HT-29 (cell line): Measurements from ENCODE around the gene PRM3. TPM values are rescaled to one million over a fixed set of nuclear protein-coding genes. Genes with fewer than 3 reads are reported as not detected.

Experiments
- DNase-seq: peaks from one replicate; pipeline ENCODE4 v3.0.0-alpha.2; 2015; ENCODE audit warnings: low spot score
- total RNA-seq: library from RNA; depleted of rRNA; stranded (reverse); fragments of >200 nt; shearing (Covaris generic); gene quantifications from 2 replicates; pipeline ENCODE4 v1.2.3, GENCODE V29; 2014

PRM3 gene
- total RNA-seq, 1 experiment from 2014 or later: not detected

DNA sequence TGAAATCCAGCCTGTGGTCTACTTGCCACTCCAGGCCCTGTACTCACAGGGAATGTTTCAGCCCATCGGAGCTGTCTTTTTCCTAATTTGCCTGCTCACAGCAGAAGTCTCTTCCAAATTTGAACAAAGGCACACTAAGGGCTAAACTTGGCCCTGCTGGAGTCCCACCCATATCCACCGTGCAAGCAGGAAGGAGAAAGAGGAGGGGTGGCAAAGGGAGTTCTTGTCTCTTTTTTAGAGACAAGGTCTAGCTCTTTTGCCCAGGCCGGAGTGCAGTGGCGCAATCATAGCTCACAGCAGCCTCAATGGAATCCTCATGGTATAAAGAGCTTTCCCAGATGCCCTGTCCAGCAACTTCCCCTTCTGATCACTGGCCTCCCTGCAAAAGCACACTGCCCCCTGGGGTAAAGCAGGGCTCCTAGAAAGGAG lies 10.4 kb upstream of the PRM3 start:
- no peak for DNase-seq

GRCh38 chr16:11280616-11281522 lies 7.4 kb upstream of the PRM3 start, which contains the start of gene PRM1:
Gene PRM1, minus strand, starts transcription at chr16:11281330. Its CDS starts 92 bp downstream, at chr16:11281238.
- no peak for DNase-seq

DNA sequence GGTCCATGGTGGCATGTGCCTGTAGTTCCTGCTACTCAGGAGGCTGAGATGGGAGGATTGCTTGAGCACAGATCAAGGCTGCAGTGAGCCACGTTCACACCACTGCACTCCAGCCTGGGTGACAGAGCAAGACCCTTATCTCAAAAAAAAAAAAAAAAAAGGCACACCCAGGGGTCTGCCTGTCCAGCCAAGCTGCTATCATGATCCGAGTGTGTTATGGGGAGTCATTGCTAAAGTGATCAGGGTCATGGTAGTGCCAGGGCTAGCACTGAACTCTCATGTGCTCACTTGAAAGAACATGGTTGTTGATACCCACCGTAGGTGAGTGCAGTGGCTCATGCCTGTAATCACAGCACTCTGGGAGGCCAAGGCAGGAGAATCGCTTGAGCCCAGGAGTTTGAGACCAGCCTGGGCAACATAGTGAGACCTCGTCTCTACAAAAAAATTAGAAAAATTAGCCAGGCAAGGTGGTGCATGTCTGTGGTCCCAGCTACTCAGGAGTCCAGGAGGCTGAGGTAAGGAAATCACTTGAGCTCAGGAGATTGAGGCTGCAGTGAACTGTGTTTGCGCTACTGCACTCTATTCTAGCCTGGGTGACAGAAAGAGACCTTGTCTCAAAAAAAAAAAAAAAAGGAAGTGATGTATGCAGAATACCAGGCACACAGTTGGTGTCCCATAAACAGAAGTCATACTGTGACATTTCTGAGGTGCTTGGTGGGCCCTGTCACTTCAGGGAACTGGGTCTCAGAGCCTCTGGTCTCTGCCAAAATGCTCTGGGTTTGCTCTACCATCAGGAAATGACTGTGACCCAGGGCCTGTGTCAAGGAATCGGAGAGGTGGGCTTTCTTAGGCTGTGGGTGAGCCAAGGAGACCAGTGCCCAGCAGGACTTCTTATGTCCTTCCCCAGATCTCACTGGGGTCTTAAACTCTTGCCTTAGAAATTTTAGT lies 5.5 kb upstream of the PRM3 start:
- no peak for DNase-seq

DNA sequence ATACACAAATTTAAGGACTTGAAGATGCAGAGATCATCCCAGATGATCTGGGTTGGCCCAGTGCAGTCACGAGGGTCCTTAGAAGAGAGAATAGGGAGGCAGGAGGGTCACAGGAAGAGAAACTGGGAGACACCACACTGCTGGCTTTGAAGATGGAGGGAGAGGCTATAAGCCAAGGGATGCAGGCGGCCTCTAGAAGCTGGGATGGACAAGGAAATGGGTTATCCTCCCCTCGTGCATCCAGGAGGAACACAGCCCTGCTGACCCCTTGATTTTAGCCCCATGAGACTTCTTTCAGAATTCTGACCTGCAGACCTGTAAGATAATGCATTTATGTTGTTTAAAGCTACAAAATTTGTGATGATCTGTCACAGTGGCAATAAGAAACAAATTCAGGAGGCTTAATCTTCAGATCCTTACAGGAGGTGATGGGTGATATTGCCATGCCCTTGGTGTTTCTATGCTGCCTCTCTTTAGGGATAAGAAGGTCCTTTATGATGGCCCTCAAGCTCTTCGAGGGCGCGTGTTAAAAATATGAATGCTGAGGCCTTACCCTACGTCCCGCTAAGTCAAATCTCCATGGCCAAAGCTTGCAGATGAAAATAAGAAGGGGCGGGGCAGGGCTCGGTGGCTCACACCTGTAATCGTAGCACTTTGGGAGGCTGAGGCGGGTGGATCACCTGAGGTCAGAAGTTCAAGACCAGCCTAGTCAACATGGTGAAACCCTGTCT lies 4.3 kb upstream of the PRM3 start:
- no peak for DNase-seq

DNA sequence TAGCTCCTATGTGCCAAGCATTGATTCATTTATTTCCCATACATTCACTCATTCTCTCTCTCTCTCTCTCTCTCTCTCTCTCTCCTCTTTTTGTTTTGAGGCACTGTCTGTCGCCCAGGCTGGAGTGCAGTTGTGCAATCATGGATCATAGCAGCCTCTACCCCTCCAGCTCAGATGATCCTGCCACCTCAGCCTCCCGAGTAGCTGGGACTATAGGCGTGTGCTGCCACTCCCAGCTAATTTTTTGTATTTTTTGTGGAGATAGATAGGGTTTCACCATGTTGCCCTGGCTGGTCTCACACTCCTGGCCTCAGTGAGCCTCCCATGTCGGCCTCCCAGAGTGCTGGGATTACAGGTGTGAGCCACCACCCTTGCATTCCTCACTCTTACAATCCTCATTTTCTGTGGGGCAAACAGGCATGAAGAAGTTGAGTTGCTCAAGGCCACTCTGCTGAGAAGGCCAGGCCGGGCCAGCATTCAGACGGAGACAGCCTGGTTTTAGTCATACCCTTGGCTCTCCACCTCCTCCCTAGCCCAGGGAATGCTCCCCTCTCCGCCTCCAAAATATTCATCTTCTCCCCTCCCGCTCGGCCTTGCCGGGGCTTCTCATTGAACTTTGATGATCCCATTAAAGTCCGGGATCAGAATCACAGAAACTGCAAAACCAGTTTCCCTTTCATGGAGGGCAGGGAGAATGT lies 3.6 kb upstream of the PRM3 start:
- no peak for DNase-seq

DNA sequence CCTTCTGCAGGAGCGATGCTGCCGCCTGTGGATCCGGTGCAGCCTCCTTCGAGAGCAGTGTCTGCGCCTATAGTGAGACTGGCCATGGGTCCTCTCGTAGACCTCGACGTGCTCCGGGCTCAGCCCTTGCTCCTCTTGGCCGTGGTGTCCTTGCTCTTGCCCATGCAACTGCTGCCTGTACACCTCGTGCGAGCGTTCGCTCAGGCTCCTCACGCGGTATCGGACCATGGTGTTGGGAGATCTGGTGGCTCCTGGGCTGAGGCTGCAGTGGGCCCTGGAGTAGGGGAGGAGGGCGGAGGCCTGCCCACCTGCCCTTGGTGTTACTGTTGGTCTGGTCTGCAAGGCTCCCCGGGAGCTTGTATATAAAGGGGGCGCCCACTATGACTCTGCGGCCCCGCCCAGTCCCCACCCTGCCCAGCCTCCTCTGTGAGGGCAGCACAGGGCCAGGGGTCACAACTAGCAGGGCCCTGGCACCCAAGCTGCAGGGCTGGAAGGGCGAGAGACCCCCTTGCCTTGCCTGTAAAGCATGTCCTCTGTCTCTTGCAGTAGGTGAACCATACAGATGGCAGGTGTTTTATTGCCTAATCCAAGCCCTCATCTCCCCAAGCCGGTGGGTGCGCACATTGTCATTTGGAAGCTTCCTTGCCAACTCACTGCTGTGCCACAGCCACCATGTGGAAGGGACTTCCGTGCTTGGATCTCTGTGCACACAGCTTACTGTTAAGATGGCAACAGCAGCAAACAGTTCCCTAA lies 2.9 kb upstream of the PRM3 start, which contains the start of gene PRM2:
PRM2 (minus strand) TSS at position 338 of the 753 bp plus-strand sequence; CDS start at position 228, 110 bp downstream.
- no peak for DNase-seq

GRCh38 chr16:11274964-11275363 lies 1.5 kb upstream of the PRM3 start:
- DNase-seq: no peak

DNA sequence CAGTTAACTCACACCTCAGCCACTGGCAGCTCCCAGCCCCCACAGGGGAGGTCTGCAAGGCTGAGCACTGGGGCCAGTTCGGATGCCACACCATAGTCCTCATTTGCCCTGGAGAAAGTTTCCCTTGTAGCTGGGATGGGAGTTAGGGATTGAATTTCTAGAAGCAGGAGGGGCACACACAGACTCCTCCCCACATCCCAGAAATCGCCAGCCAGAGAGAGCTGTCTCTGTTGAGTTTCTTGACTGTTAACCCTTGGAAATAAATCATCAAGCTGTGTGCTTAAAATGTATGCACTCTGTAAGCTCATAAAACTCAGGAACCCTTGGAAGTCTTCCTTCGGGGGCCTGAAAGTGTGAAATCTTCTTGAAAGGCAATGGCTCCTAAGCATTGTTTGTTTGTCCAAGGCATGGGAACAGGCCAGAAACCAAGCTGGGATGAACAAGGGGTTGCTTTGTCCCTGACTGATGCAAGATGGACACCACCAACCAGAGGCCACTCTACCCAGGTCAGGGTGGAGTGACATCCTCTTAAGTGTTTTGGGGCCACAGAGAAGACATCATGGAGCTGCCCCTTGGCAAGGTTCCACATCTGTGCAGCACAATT lies 394 bp upstream of the PRM3 start:
- no peak for DNase-seq

GRCh38 chr16:11272484-11272883 lies 945 bp downstream of the PRM3 start:
- DNase-seq: no peak

DNA sequence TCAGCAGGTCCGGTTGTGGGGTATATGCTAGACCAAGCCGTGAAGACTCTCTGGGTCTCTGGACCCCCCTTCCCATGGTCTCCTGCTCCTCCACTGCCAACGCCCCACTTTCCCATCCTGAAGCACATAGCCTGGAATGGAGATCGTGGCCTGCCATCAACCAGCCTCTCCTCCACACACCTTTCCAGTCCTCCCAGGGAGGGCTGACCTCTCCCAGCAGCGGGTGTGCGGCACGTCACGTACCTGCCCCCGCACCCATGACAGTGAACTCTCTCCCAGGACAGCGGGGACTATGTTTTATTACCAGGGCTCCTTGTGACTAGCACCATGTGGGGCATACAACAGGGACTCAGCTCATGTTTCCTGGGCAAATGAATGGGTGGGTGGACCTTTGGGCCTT lies 1.8 kb downstream of the PRM3 start:
- DNase-seq: no peak

DNA sequence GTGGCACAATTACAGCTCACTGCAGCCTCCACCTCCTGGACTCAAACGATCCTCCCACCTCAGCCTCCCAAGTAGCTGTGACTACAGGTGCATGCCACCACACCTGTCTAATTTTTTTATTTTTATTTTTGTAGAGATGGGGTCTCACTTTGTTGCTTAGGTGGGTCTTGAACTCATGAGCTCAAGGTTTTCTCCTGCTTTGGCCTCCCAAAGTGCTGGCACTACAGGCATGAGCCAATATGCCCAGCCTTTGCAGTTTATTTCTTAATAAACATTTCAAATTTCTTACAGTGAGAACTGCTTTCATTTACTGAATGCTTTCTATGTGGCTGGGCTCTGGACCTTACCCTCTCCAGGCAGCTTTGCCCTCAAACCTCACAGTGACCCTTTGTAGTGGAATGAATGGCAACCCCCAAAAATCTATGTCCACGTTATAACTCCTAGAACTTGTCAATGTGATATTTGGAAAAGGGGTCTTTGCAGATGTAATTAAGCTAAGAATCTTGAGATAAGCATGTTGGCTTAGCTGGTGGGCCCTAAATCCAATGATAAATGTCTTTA lies 2.7 kb downstream of the PRM3 start:
- no peak for DNase-seq

GRCh38 chr16:11268921-11269375 lies 4.5 kb downstream of the PRM3 start, which contains the start of gene TNP2:
Gene TNP2, minus strand, starts transcription at chr16:11269325. Its CDS starts 63 bp downstream, at chr16:11269262.
- no peak for DNase-seq

DNA sequence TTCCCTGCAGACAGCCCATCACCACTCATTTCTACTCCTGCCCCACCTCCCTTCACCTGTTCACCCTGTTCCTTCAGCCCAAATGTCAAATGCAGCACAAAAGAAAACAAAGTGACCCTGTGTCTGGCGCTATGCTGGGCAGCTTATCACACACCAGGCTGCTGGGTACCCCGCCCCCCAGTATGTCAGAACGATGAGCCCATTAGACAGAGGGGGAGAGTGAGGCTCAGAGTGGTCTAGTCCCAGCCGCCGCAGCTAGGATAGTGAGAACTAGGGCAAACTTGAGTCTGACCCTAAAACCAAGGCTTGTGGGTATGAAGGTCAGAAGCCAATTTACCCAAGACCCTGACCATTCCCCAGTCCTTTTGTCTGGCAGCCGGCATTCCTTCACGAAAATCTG lies 8.3 kb downstream of the PRM3 start:
- DNase-seq: no peak

DNA sequence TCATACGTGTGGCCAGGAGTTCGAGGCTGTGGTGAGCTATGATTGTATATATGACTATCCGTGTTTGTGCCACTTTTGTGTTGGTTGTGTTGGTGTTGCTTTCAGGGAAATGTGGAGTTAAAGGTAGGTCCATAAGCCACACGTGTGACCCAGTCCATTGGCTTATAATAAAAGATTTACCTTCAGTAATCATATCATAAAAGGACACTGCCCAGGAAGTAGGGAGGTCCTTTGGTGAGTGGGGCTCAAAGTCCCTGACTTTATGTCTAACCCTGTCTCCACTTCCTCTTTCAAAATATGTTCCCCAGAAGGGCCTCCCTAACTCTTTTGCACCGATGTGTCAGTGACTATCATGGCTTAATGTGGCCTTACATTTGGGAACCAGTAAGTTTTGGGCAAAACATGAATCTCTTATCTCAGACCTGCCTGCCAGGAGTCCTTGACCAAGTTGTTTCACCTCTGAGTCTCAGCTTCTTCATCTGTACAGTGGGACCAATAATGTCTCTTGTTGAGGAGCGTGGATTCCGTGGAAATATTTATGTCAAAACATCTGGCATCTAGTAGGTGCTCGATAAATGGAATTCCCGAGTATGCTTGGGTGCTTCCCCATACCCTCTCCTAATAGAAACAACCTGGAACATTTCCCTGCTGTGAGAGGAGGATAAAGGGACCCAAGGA lies 9.1 kb downstream of the PRM3 start:
- DNase-seq: no peak

DNA sequence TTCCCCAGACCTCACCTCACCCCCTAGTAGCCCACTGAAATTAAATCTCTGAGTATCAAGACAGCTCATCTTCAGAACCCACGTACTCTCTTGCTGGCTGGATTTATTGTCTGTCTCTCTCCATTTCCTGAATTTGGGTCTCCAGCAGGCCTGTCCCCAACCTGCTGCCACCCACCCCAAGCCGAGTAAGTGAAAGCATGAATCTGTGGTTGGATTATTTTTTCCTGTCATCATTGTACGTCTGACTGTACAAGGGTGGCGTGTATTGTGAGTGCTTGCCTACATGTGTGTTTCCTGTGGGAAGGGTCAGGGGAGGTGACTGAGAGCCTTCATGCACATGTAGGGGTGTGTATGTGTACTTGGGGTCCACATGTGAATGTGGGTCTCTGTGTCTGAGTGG lies 9.7 kb downstream of the PRM3 start:
- no peak for DNase-seq

- no peak for DNase-seq
These were observed 10.5 kb downstream of the PRM3 start for GRCh38 chr16:11262915-11263314.

GRCh38 chr16:11260596-11260966 lies 12.8 kb downstream of the PRM3 start:
- DNase-seq: no peak
